Fibroblast of skin of right biceps (primary cell): ENCODE data around the gene NFASC.

Experiments used
- DNase-seq: peaks from one replicate; pipeline ENCODE4 v3.0.0-alpha.2; 2013

Gene NFASC

GRCh38 chr1:204863024-204863423, 7.6 kb upstream of the NFASC start:
- no peak for DNase-seq

- DNase-seq = no peak
Measured at GRCh38 chr1:204863730-204864129, 6.9 kb upstream of the NFASC start.

- DNase-seq = no peak
Measured at GRCh38 chr1:204866051-204866596, 4.5 kb upstream of the NFASC start.

GRCh38 chr1:204867203-204867602, 3.5 kb upstream of the NFASC start:
- DNase-seq = no peak

GRCh38 chr1:204867666-204868339, 2.9 kb upstream of the NFASC start:
- no peak for DNase-seq

- DNase-seq = no peak
Measured at GRCh38 chr1:204868340-204868700, 2.3 kb upstream of the NFASC start.

- DNase-seq = no peak
Measured at GRCh38 chr1:204869097-204869496, 1.6 kb upstream of the NFASC start.

- DNase-seq = no peak
Measured at GRCh38 chr1:204871405-204872037, 859 bp downstream of the NFASC start.

GRCh38 chr1:204872262-204872881, 1.7 kb downstream of the NFASC start:
- DNase-seq = peak; percentile 24

- no peak for DNase-seq
Measured at GRCh38 chr1:204873176-204873575, 2.5 kb downstream of the NFASC start.

- DNase-seq = no peak
Measured at GRCh38 chr1:204873714-204874113, 3.1 kb downstream of the NFASC start.

GRCh38 chr1:204874274-204874673, 3.6 kb downstream of the NFASC start:
- DNase-seq = no peak

- no peak for DNase-seq
Measured at GRCh38 chr1:204875255-204875654, 4.6 kb downstream of the NFASC start.

- DNase-seq = no peak
Measured at GRCh38 chr1:204878621-204879234, 8.1 kb downstream of the NFASC start.

- no peak for DNase-seq
Measured at GRCh38 chr1:204879351-204879750, 8.7 kb downstream of the NFASC start.

- DNase-seq = no peak
Measured at GRCh38 chr1:204880906-204881305, 10.2 kb downstream of the NFASC start.

GRCh38 chr1:204882479-204882878, 11.8 kb downstream of the NFASC start:
- no peak for DNase-seq

- DNase-seq = no peak
Measured at GRCh38 chr1:204883405-204883804, 12.7 kb downstream of the NFASC start.

GRCh38 chr1:204885288-204885711, 14.6 kb downstream of the NFASC start:
- DNase-seq = peak; percentile 22

- DNase-seq = peak; percentile 17
Measured at GRCh38 chr1:204885790-204886189, 15.1 kb downstream of the NFASC start.

- no peak for DNase-seq
Measured at GRCh38 chr1:204887846-204888245, 17.2 kb downstream of the NFASC start.

- DNase-seq = peak; percentile 68
Measured at GRCh38 chr1:204888294-204888693, 17.6 kb downstream of the NFASC start.

- peak; percentile 57 for DNase-seq
Measured at GRCh38 chr1:204889681-204890383, 19.2 kb downstream of the NFASC start.
